ENCODE data around the gene RPP21. TPM values are rescaled to one million over a fixed set of nuclear protein-coding genes. Genes with fewer than 3 reads are reported as not detected.
A peak's percentile ranks its signal among the peaks of the same experiment; 100 is the strongest.
"Not testable (repeated sequence)": the region's sequence is repeated elsewhere in the genome, so short reads cannot be mapped to it uniquely, and the experiment has no call there.

The RPP21 gene
- total RNA-seq, 1 donor from 2014 or later, result 59.4 TPM

GRCh38 chr6:30360139-30360538 lies 15.2 kb downstream of the RPP21 start:
- Mint-ChIP-seq H3K27ac (no peak overlapping the region), H3K4me1 (ENCODE audit: low read depth) (peaks cover 1% of the 10 kb centered on the region), H3K36me3 (ENCODE audit: insufficient read depth) (no peaks in the 10 kb centered on the region), H3K9me3 (ENCODE audit: low read depth) (no peaks in the 10 kb centered on the region), H3K4me3 (ENCODE audit: low read depth) (no peak overlapping the region), H3K27me3 (peaks cover 61% of the 10 kb centered on the region)
- DNase-seq (ENCODE audit: low spot score, unreplicated experiment), result no peak
- no peak for TF ChIP-seq CTCF (IDR thresholded peaks at IDR 0.05; ENCODE audit: unreplicated experiment)

GRCh38 chr6:30361661-30362060 lies 16.7 kb downstream of the RPP21 start:
- H3K4me3 Mint-ChIP-seq (ENCODE audit: low read depth), result no peak overlapping the region
- no peak for TF ChIP-seq CTCF (IDR thresholded peaks at IDR 0.05; ENCODE audit: unreplicated experiment)
- no peak for DNase-seq (ENCODE audit: low spot score, unreplicated experiment)
- H3K36me3 Mint-ChIP-seq (ENCODE audit: insufficient read depth), result no peaks in the 10 kb centered on the region
- no peak overlapping the region for H3K27ac Mint-ChIP-seq
- H3K27me3 Mint-ChIP-seq, result peaks cover 75% of the 10 kb centered on the region
- peaks cover 1% of the 10 kb centered on the region for H3K4me1 Mint-ChIP-seq (ENCODE audit: low read depth)
- H3K9me3 Mint-ChIP-seq (ENCODE audit: low read depth), result no peaks in the 10 kb centered on the region

- Mint-ChIP-seq H3K4me1 (ENCODE audit: low read depth) (no peaks in the 10 kb centered on the region), H3K4me3 (ENCODE audit: low read depth) (no peak overlapping the region), H3K36me3 (ENCODE audit: insufficient read depth) (no peaks in the 10 kb centered on the region), H3K27me3 (peaks cover 63% of the 10 kb centered on the region), H3K9me3 (ENCODE audit: low read depth) (no peaks in the 10 kb centered on the region), H3K27ac (no peak overlapping the region)
- no peak for DNase-seq (ENCODE audit: low spot score, unreplicated experiment)
- no peak for TF ChIP-seq CTCF (IDR thresholded peaks at IDR 0.05; ENCODE audit: unreplicated experiment)
These were observed 18.5 kb downstream of the RPP21 start for GRCh38 chr6:30363459-30363858.

- DNase-seq (ENCODE audit: low spot score, unreplicated experiment), result no peak
- peaks cover 57% of the 10 kb centered on the region for H3K27me3 Mint-ChIP-seq
These were observed 19.6 kb downstream of the RPP21 start for GRCh38 chr6:30364591-30364990.

GRCh38 chr6:30369280-30369679 lies 24.3 kb downstream of the RPP21 start:
- not testable (repeated sequence) for DNase-seq (ENCODE audit: low spot score, unreplicated experiment); H3K4me1 Mint-ChIP-seq (ENCODE audit: low read depth); H3K27ac Mint-ChIP-seq; H3K4me3 Mint-ChIP-seq (ENCODE audit: low read depth); H3K36me3 Mint-ChIP-seq (ENCODE audit: insufficient read depth); H3K9me3 Mint-ChIP-seq (ENCODE audit: low read depth)
- H3K27me3 Mint-ChIP-seq, result peaks cover 57% of the 10 kb centered on the region

More at GRCh38 chr6:30364591-30364990, 19.6 kb downstream of the RPP21 start:
- no peaks in the 10 kb centered on the region for H3K9me3 Mint-ChIP-seq (ENCODE audit: low read depth)
- H3K4me1 Mint-ChIP-seq (ENCODE audit: low read depth), result no peaks in the 10 kb centered on the region
- TF ChIP-seq CTCF (IDR thresholded peaks at IDR 0.05; ENCODE audit: unreplicated experiment), result peak; percentile 17
- no peak overlapping the region for H3K27ac Mint-ChIP-seq
- H3K36me3 Mint-ChIP-seq (ENCODE audit: insufficient read depth), result no peaks in the 10 kb centered on the region
- H3K4me3 Mint-ChIP-seq (ENCODE audit: low read depth), result no peak overlapping the region

- Mint-ChIP-seq H3K36me3 (ENCODE audit: insufficient read depth) (no peaks in the 10 kb centered on the region), H3K9me3 (ENCODE audit: low read depth) (no peaks in the 10 kb centered on the region), H3K27me3 (peaks cover 57% of the 10 kb centered on the region), H3K4me3 (ENCODE audit: low read depth) (no peak overlapping the region), H3K27ac (no peak overlapping the region), H3K4me1 (ENCODE audit: low read depth) (no peaks in the 10 kb centered on the region)
- TF ChIP-seq CTCF (IDR thresholded peaks at IDR 0.05; ENCODE audit: unreplicated experiment), result no peak
- DNase-seq (ENCODE audit: low spot score, unreplicated experiment), result no peak
These were observed 33.5 kb downstream of the RPP21 start for GRCh38 chr6:30378290-30378937.

Data from progenitor cell of endocrine pancreas (in vitro differentiated cells).